GM12891 (cell line): ENCODE results near the gene DOK4.

Source experiments
- PAX5 ChIP-seq: IDR thresholded peaks from 2 replicates; pipeline ENCODE4 v1.6.1; 2011; ENCODE audit warnings: low read length, moderate library complexity, mild to moderate bottlenecking; ENCODE audit not compliant: insufficient read depth, severe bottlenecking
- POLR2A ChIP-seq: IDR thresholded peaks from 2 replicates; pipeline ENCODE4 v1.6.1; 2011; ENCODE audit warnings: low read depth, low read length, control low read depth
- POLR2AphosphoS5 ChIP-seq: IDR thresholded peaks from 2 replicates; pipeline ENCODE4 v1.6.1; 2011; ENCODE audit warnings: low read depth, low read length, control low read depth
- POU2F2 ChIP-seq: IDR thresholded peaks from 2 replicates; pipeline ENCODE4 v1.6.1; 2011; ENCODE audit warnings: low read depth, mild to moderate bottlenecking, control low read depth, low read length, moderate library complexity
- SPI1 ChIP-seq: IDR thresholded peaks from 2 replicates; pipeline ENCODE4 v1.6.1; 2011; ENCODE audit warnings: low read depth, low read length, control low read depth
- TAF1 ChIP-seq: IDR thresholded peaks from 2 replicates; pipeline ENCODE4 v1.6.1; 2011; ENCODE audit warnings: low read depth, low read length, control low read depth

GRCh38 chr16:57479205-57479975, 6.9 kb downstream of the DOK4 start:
- TF ChIP-seq POLR2A (no peak), POLR2AphosphoS5 (no peak), SPI1 (no peak), TAF1 (no peak), POU2F2 (no peak), PAX5 (no peak)
